WTC11 (cell line): Measurements from ENCODE around the gene SOCS4. TPM values are rescaled to one million over a fixed set of nuclear protein-coding genes. Genes with fewer than 3 reads are reported as not detected.

ENCODE experiments used
- ATAC-seq: fragments of 200-7000 bp; cut with Tn5 transposase; 2 replicates; pipeline ENCODE4 v1.10.0; 2021; ENCODE audit warnings: mild to moderate bottlenecking, moderate library complexity
- CTCF ChIA-PET: fragments of 300-600 bp; sonication (Branson Sonifier 250); formaldehyde crosslinking; loops from one replicate; lab custom pipeline; 2021; ENCODE audit warnings: antibody characterized with exemption; lab: Charles Lee
- POLR2A ChIA-PET: fragments of 350-600 bp; sonication (Branson Sonifier 250); formaldehyde crosslinking; loops from one replicate; lab custom pipeline; 2021; ENCODE audit warnings: antibody characterized with exemption; lab: Charles Lee
- DNase-seq: peaks from one replicate; pipeline ENCODE4 v3.0.0; 2021; ENCODE audit warnings: low spot score
- H3K27ac Mint-ChIP-seq: 2 replicates; pipeline ENCODE4 v1.8.0; 2021; ENCODE audit warnings: mixed read lengths
- H3K27me3 Mint-ChIP-seq: 2 replicates; pipeline ENCODE4 v1.8.0; 2021; ENCODE audit warnings: low read depth, mild to moderate bottlenecking, moderate library complexity, mixed read lengths
- H3K36me3 Mint-ChIP-seq: 2 replicates; pipeline ENCODE4 v1.8.0; 2021; ENCODE audit warnings: mixed read lengths
- H3K4me1 Mint-ChIP-seq: 2 replicates; pipeline ENCODE4 v1.8.0; 2022; ENCODE audit warnings: mixed read lengths
- H3K4me3 Mint-ChIP-seq: 2 replicates; pipeline ENCODE4 v1.8.0; 2021; ENCODE audit warnings: mild to moderate bottlenecking, moderate library complexity, mixed read lengths
- H3K9me3 Mint-ChIP-seq: 2 replicates; pipeline ENCODE4 v1.8.0; 2021; ENCODE audit warnings: mixed read lengths
- ELF4 ChIP-seq: sonication (generic); formaldehyde crosslinking; IDR thresholded peaks from 2 replicates; pipeline ENCODE4 v1.8.1; 2022; ENCODE audit warnings: low read depth, mild to moderate bottlenecking, moderate library complexity, missing genetic modification reagents
- FOXK1 ChIP-seq: sonication (generic); formaldehyde crosslinking; IDR thresholded peaks from 2 replicates; pipeline ENCODE4 v1.8.0; 2022; ENCODE audit warnings: mild to moderate bottlenecking, moderate library complexity, missing genetic modification reagents
- FOXP1 ChIP-seq: sonication (generic); formaldehyde crosslinking; IDR thresholded peaks from 2 replicates; pipeline ENCODE4 v1.8.0; 2022; ENCODE audit warnings: missing genetic modification reagents, mild to moderate bottlenecking, moderate library complexity, borderline replicate concordance
- GTF2I ChIP-seq: fragments of 250-450 bp; sonication (Bioruptor Pico); conservative IDR thresholded peaks from 2 replicates; pipeline ENCODE4 v1.4.0; 2021; ENCODE audit warnings: mild to moderate bottlenecking
- NFATC4 ChIP-seq: fragments of 250-450 bp; sonication (Bioruptor Pico); IDR thresholded peaks from 2 replicates; pipeline ENCODE4 v1.9.0; 2021; ENCODE audit warnings: mild to moderate bottlenecking
- NR2C2 ChIP-seq: sonication (generic); formaldehyde crosslinking; IDR thresholded peaks from 2 replicates; pipeline ENCODE4 v1.8.0; 2022; ENCODE audit warnings: mild to moderate bottlenecking, missing genetic modification reagents
- OVOL2 ChIP-seq: fragments of 250-450 bp; sonication (Bioruptor Pico); IDR thresholded peaks from 2 replicates; pipeline ENCODE4 v1.9.0; 2021; ENCODE audit warnings: mild to moderate bottlenecking, borderline replicate concordance
- SP1 ChIP-seq: sonication (generic); formaldehyde crosslinking; conservative IDR thresholded peaks from 2 replicates; pipeline ENCODE4 v1.8.1; 2022; ENCODE audit warnings: missing genetic modification reagents
- TEAD1 ChIP-seq: sonication (generic); formaldehyde crosslinking; IDR thresholded peaks from 2 replicates; pipeline ENCODE4 v1.8.0; 2022; ENCODE audit warnings: mild to moderate bottlenecking, missing genetic modification reagents
- TEAD4 ChIP-seq: sonication (generic); formaldehyde crosslinking; IDR thresholded peaks from 2 replicates; pipeline ENCODE4 v1.8.0; 2022; ENCODE audit warnings: mild to moderate bottlenecking, missing genetic modification reagents
- ZBTB21 ChIP-seq: sonication (generic); formaldehyde crosslinking; IDR thresholded peaks from 2 replicates; pipeline ENCODE4 v1.8.1; 2023; ENCODE audit warnings: mild to moderate bottlenecking, missing genetic modification reagents, borderline replicate concordance
- ZNF138 ChIP-seq: sonication (generic); formaldehyde crosslinking; conservative IDR thresholded peaks from 2 replicates; pipeline ENCODE4 v1.8.1; 2022; ENCODE audit warnings: mild to moderate bottlenecking, moderate library complexity, missing genetic modification reagents
- ZNF317 ChIP-seq: sonication (generic); formaldehyde crosslinking; IDR thresholded peaks from 2 replicates; pipeline ENCODE4 v1.8.1; 2023; ENCODE audit warnings: low read depth, mild to moderate bottlenecking, moderate library complexity, missing genetic modification reagents, borderline replicate concordance
- total RNA-seq: library from RNA; stranded (reverse); gene quantifications from 3 replicates; pipeline ENCODE4 v1.2.3, GENCODE V29; 2021
- TF ChIP-seq, protein P1 (sequence below): sonication (generic); formaldehyde crosslinking; IDR thresholded peaks from 2 replicates; pipeline ENCODE4 v1.8.1; 2022; ENCODE audit warnings: low read depth, missing genetic modification reagents, borderline replicate concordance
- TF ChIP-seq, protein P2 (sequence below): sonication (generic); formaldehyde crosslinking; IDR thresholded peaks from 2 replicates; pipeline ENCODE4 v1.8.1; 2022; ENCODE audit warnings: mild to moderate bottlenecking, moderate library complexity, missing genetic modification reagents
- TF ChIP-seq, protein P3 (sequence below): fragments of 250-450 bp; sonication (Bioruptor Pico); IDR thresholded peaks from 2 replicates; pipeline ENCODE4 v1.8.0; 2021; ENCODE audit warnings: mild to moderate bottlenecking
- TF ChIP-seq, protein P4 (sequence below): fragments of 250-450 bp; sonication (Bioruptor Pico); conservative IDR thresholded peaks from 2 replicates; pipeline ENCODE4 v1.9.0; 2021; ENCODE audit warnings: mild to moderate bottlenecking
- TF ChIP-seq, protein P5 (sequence below): sonication (generic); formaldehyde crosslinking; IDR thresholded peaks from 2 replicates; pipeline ENCODE4 v1.8.0; 2023; ENCODE audit warnings: missing genetic modification reagents, mild to moderate bottlenecking, borderline replicate concordance
- TF ChIP-seq, protein P6 (sequence below): sonication (generic); formaldehyde crosslinking; IDR thresholded peaks from 2 replicates; pipeline ENCODE4 v1.8.1; 2022; ENCODE audit warnings: low read depth, mild to moderate bottlenecking, moderate library complexity, missing genetic modification reagents, borderline replicate concordance
- TF ChIP-seq, protein P7 (sequence below): sonication (generic); formaldehyde crosslinking; IDR thresholded peaks from 2 replicates; pipeline ENCODE4 v1.8.0; 2022; ENCODE audit warnings: mild to moderate bottlenecking, missing genetic modification reagents
- TF ChIP-seq, protein P8 (sequence below): sonication (generic); formaldehyde crosslinking; IDR thresholded peaks from 2 replicates; pipeline ENCODE4 v1.8.1; 2022; ENCODE audit warnings: mild to moderate bottlenecking, missing genetic modification reagents, moderate library complexity, borderline replicate concordance

The SOCS4 gene
- total RNA-seq, 1 experiment from 2014 or later: 21.3 TPM

DNA sequence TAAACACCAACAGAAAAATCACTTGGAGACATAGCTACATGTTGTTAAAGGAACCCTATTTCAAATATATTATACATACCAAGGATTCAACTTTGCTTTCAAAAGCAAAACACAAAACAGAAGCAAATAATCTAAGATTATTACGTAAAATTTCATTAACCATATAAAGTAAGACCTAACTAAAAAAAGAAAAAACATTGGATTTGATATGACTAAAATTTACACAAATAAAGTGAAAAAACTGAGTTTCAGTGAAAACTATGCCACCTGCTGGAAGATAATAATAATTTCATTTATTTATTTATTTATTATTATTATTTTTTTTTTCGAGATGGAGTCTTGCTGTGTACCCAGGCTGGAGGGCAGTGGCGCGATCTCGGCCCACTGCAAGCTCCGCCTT, 45.3 kb upstream of the SOCS4 start:
- Mint-ChIP-seq H3K4me3 (no peak overlapping the region), H3K27me3 (no peaks in the 10 kb centered on the region), H3K36me3 (peaks cover 50% of the 10 kb centered on the region), H3K27ac (no peak overlapping the region), H3K9me3 (no peaks in the 10 kb centered on the region), H3K4me1 (no peaks in the 10 kb centered on the region)
- no peak for ATAC-seq
- POLR2A ChIA-PET: no interaction called here
- DNase-seq: no peak
- CTCF ChIA-PET: no interaction called here
- TF ChIP-seq OVOL2 (no peak), ZNF138 (no peak), GTF2I (CRISPR knock-in tag) (no peak), NFATC4 (CRISPR knock-in tag) (no peak), TEAD4 (no peak), SP1 (CRISPR knock-in tag) (no peak), FOXP1 (CRISPR knock-in tag) (no peak)
- TF ChIP-seq, protein P1, sequence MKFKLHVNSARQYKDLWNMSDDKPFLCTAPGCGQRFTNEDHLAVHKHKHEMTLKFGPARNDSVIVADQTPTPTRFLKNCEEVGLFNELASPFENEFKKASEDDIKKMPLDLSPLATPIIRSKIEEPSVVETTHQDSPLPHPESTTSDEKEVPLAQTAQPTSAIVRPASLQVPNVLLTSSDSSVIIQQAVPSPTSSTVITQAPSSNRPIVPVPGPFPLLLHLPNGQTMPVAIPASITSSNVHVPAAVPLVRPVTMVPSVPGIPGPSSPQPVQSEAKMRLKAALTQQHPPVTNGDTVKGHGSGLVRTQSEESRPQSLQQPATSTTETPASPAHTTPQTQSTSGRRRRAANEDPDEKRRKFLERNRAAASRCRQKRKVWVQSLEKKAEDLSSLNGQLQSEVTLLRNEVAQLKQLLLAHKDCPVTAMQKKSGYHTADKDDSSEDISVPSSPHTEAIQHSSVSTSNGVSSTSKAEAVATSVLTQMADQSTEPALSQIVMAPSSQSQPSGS (CRISPR knock-in tag): no peak
- TF ChIP-seq, protein P2, sequence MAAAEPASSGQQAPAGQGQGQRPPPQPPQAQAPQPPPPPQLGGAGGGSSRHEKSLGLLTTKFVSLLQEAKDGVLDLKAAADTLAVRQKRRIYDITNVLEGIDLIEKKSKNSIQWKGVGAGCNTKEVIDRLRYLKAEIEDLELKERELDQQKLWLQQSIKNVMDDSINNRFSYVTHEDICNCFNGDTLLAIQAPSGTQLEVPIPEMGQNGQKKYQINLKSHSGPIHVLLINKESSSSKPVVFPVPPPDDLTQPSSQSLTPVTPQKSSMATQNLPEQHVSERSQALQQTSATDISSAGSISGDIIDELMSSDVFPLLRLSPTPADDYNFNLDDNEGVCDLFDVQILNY: no peak
- TF ChIP-seq, protein P3, sequence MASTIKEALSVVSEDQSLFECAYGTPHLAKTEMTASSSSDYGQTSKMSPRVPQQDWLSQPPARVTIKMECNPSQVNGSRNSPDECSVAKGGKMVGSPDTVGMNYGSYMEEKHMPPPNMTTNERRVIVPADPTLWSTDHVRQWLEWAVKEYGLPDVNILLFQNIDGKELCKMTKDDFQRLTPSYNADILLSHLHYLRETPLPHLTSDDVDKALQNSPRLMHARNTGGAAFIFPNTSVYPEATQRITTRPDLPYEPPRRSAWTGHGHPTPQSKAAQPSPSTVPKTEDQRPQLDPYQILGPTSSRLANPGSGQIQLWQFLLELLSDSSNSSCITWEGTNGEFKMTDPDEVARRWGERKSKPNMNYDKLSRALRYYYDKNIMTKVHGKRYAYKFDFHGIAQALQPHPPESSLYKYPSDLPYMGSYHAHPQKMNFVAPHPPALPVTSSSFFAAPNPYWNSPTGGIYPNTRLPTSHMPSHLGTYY: no peak
- TF ChIP-seq, protein P4, sequence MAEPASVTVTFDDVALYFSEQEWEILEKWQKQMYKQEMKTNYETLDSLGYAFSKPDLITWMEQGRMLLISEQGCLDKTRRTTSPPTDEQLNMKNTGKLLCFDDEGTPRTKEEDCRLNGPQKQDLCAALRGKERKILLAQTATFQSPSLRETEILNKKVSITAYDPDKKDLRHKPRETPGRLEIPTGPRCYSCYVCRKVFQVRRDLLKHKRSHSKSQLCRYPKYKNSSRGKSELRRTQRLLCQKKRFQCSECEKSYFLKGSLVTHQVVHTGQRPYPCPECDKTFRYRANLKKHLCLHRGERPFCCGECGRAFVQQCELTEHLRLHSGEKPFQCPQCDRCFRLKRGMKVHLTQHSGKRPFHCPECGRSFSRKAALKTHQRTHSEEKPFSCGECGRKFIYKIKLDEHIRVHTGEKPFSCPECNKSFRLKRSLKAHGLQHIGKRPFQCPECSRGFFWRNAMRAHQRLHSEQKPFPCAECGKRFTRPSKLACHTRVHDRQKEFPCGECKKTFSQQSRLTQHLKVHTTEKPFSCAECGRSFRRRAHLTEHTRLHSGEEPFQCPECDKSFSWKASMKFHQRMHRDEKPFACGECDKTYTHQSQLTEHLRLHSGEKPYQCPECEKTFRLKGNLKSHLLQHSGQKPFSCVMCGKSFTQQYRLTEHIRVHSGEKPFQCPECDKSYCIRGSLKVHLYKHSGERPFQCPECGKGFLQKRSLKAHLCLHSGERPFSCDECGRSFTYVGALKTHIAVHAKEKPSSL (CRISPR knock-in tag): no peak
- TF ChIP-seq, protein P5, sequence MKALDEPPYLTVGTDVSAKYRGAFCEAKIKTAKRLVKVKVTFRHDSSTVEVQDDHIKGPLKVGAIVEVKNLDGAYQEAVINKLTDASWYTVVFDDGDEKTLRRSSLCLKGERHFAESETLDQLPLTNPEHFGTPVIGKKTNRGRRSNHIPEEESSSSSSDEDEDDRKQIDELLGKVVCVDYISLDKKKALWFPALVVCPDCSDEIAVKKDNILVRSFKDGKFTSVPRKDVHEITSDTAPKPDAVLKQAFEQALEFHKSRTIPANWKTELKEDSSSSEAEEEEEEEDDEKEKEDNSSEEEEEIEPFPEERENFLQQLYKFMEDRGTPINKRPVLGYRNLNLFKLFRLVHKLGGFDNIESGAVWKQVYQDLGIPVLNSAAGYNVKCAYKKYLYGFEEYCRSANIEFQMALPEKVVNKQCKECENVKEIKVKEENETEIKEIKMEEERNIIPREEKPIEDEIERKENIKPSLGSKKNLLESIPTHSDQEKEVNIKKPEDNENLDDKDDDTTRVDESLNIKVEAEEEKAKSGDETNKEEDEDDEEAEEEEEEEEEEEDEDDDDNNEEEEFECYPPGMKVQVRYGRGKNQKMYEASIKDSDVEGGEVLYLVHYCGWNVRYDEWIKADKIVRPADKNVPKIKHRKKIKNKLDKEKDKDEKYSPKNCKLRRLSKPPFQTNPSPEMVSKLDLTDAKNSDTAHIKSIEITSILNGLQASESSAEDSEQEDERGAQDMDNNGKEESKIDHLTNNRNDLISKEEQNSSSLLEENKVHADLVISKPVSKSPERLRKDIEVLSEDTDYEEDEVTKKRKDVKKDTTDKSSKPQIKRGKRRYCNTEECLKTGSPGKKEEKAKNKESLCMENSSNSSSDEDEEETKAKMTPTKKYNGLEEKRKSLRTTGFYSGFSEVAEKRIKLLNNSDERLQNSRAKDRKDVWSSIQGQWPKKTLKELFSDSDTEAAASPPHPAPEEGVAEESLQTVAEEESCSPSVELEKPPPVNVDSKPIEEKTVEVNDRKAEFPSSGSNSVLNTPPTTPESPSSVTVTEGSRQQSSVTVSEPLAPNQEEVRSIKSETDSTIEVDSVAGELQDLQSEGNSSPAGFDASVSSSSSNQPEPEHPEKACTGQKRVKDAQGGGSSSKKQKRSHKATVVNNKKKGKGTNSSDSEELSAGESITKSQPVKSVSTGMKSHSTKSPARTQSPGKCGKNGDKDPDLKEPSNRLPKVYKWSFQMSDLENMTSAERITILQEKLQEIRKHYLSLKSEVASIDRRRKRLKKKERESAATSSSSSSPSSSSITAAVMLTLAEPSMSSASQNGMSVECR (CRISPR knock-in tag): no peak

DNA sequence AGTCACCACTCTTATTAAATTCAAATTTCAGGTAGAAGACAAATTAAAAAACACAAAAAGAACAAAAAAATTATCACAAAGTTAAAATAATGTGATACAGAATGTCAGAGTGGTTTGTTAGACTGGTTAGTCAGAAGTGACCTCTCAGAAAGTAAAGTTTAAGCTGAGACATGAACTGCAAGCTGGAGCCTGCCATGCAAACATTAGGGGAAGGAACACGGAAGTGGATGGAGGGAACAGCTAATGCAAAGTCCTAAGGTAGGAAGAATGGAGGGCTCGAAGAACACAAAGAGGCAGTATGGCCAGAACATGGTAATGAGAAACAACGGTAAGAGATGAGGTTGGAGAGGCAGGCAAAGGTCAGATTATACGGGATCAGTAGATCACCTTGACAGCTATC, 41.9 kb upstream of the SOCS4 start:
- no peak for DNase-seq
- ChIA-PET POLR2A (interaction anchor here (0.5 kb wide), 1 partner anchor 211 kb away, joined by 7 read pairs; no protein-coding TSS in a partner anchor), CTCF (interaction anchor here (0.6 kb wide), 1 partner anchor 105 kb away, joined by 4 read pairs; no protein-coding TSS in a partner anchor)
- H3K27me3 Mint-ChIP-seq: no peaks in the 10 kb centered on the region
- no peak for ATAC-seq
- H3K4me3 Mint-ChIP-seq: no peak overlapping the region
- H3K4me1 Mint-ChIP-seq: no peaks in the 10 kb centered on the region
- peaks cover 60% of the 10 kb centered on the region for H3K36me3 Mint-ChIP-seq
- no peak overlapping the region for H3K27ac Mint-ChIP-seq
- H3K9me3 Mint-ChIP-seq: no peaks in the 10 kb centered on the region
- no peak for TF ChIP-seq FOXK1 (CRISPR knock-in tag)
- TF ChIP-seq ZNF317 (CRISPR knock-in tag): no peak
- TF ChIP-seq, protein P6, sequence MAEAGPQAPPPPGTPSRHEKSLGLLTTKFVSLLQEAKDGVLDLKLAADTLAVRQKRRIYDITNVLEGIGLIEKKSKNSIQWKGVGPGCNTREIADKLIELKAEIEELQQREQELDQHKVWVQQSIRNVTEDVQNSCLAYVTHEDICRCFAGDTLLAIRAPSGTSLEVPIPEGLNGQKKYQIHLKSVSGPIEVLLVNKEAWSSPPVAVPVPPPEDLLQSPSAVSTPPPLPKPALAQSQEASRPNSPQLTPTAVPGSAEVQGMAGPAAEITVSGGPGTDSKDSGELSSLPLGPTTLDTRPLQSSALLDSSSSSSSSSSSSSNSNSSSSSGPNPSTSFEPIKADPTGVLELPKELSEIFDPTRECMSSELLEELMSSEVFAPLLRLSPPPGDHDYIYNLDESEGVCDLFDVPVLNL (CRISPR knock-in tag): no peak
- TF ChIP-seq ZBTB21 (CRISPR knock-in tag): no peak
- TF ChIP-seq, protein P7, sequence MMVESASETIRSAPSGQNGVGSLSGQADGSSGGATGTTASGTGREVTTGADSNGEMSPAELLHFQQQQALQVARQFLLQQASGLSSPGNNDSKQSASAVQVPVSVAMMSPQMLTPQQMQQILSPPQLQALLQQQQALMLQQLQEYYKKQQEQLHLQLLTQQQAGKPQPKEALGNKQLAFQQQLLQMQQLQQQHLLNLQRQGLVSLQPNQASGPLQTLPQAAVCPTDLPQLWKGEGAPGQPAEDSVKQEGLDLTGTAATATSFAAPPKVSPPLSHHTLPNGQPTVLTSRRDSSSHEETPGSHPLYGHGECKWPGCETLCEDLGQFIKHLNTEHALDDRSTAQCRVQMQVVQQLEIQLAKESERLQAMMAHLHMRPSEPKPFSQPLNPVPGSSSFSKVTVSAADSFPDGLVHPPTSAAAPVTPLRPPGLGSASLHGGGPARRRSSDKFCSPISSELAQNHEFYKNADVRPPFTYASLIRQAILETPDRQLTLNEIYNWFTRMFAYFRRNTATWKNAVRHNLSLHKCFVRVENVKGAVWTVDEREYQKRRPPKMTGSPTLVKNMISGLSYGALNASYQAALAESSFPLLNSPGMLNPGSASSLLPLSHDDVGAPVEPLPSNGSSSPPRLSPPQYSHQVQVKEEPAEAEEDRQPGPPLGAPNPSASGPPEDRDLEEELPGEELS: no peak
- TF ChIP-seq, protein P8, sequence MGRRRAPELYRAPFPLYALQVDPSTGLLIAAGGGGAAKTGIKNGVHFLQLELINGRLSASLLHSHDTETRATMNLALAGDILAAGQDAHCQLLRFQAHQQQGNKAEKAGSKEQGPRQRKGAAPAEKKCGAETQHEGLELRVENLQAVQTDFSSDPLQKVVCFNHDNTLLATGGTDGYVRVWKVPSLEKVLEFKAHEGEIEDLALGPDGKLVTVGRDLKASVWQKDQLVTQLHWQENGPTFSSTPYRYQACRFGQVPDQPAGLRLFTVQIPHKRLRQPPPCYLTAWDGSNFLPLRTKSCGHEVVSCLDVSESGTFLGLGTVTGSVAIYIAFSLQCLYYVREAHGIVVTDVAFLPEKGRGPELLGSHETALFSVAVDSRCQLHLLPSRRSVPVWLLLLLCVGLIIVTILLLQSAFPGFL (CRISPR knock-in tag): no peak
- TF ChIP-seq ELF4: no peak
- no peak for TF ChIP-seq TEAD1 (CRISPR knock-in tag)
- TF ChIP-seq NR2C2 (CRISPR knock-in tag): no peak
